K562 (cell line): ENCODE data around the gene NEU1. TPM values are rescaled to one million over a fixed set of nuclear protein-coding genes. Genes with fewer than 3 reads are reported as not detected.
A peak's percentile ranks its signal among the peaks of the same experiment; 100 is the strongest.

ENCODE experiments used
- ATAC-seq: fragments of 200-7000 bp; cut with Tn5 transposase; 3 replicates; pipeline ENCODE4 v1.9.1; 2020; ENCODE audit warnings: moderate library complexity
- BruUV-seq: library from RNA; stranded (reverse); fragments of 400-500 nt; replicated peaks from 2 replicates; lab custom pipeline; 2021; lab: Mats Ljungman, UMichigan
- CTCF ChIA-PET: fragments of 300-600 bp; formaldehyde crosslinking; extraction: SDS; loops from one replicate; lab custom pipeline; 2021; ENCODE audit warnings: low intra/inter-chr PET ratio; lab: Yijun Ruan, JAX
- POLR2A ChIA-PET: fragments of 300-600, 350-650 bp; sonication (Branson Sonifier 250); formaldehyde crosslinking; extraction: SDS; loops from one replicate; lab custom pipeline; 2021; ENCODE audit warnings: antibody characterized with exemption, inconsistent platforms; lab: Yijun Ruan, JAX
- DNase-seq, 4 experiments: peaks; one replicate each; pipeline versions ENCODE4 v3.0.0 to v3.0.0-alpha.2; 2011 to 2018; ENCODE audit warnings: low spot score in 3 of 4, mixed read lengths in 3 of 4; ENCODE audit errors: extremely low read depth in 1 of 4
- FAIRE-seq: peaks from 2 replicates; lab custom pipeline; 2011; peaks lifted over from hg19 to GRCh38; lab: Jason Lieb, UNC
- H2AFZ ChIP-seq: 2 replicates; pipeline ENCODE4 v1.6.0; 2011; ENCODE audit warnings: low read depth, low read length, control low read depth, inconsistent platforms
- H3K27ac ChIP-seq: fragments of 200-600 bp; 3 replicates; pipeline ENCODE4 v1.8.0; 2011; ENCODE audit warnings: low read depth, mild to moderate bottlenecking, control low read depth, inconsistent platforms, low read length, moderate library complexity, mixed read lengths; ENCODE audit errors: extremely low read depth
- H3K27me3 ChIP-seq, 2 experiments: fragments of 300-600 bp in 1 of 2; 2 replicates in 1 of 2; 3 replicates in 1 of 2; pipeline versions ENCODE4 v1.6.0 to v1.8.0; 2011; ENCODE audit warnings: inconsistent platforms in 2 of 2, low read length in 2 of 2, mild to moderate bottlenecking in 1 of 2, mixed read lengths in 1 of 2, moderate library complexity in 1 of 2; ENCODE audit not compliant: control insufficient read depth in 2 of 2, insufficient read depth in 2 of 2
- H3K36me3 ChIP-seq: fragments of 300-600 bp; 3 replicates; pipeline ENCODE4 v1.8.0; 2011; ENCODE audit warnings: mild to moderate bottlenecking, low read length, inconsistent platforms; ENCODE audit not compliant: control insufficient read depth, insufficient read depth
- H3K4me1 ChIP-seq, 2 experiments: fragments of 200-600 bp in 1 of 2; replicated peaks in 1 of 2; 2 replicates in 1 of 2; 3 replicates in 1 of 2; pipeline versions ENCODE4 v1.5.1 to v1.8.0; 2011; ENCODE audit warnings: inconsistent platforms in 2 of 2, low read length in 2 of 2, mild to moderate bottlenecking in 1 of 2, mixed read lengths in 1 of 2, moderate library complexity in 1 of 2; ENCODE audit not compliant: control insufficient read depth in 2 of 2, insufficient read depth in 2 of 2
- H3K4me2 ChIP-seq: 2 replicates; pipeline ENCODE4 v1.6.1; 2011; ENCODE audit warnings: low read length, control low read depth, inconsistent platforms, mixed read lengths; ENCODE audit not compliant: insufficient read depth
- H3K4me3 ChIP-seq: fragments of 200-600 bp; sonication (generic), shearing (Covaris generic); 2 replicates; pipeline ENCODE4 v1.5.1; 2016; ENCODE audit warnings: control low read depth, inconsistent platforms
- H3K79me2 ChIP-seq: fragments of 200-600 bp; 3 replicates; pipeline ENCODE4 v1.8.0; 2011; ENCODE audit warnings: low read length, inconsistent platforms; ENCODE audit not compliant: control insufficient read depth, insufficient read depth
- H3K9ac ChIP-seq, 2 experiments: 2 replicates each; pipeline versions ENCODE4 v1.6.0 to v1.6.1; 2011; ENCODE audit warnings: low read depth in 2 of 2, low read length in 2 of 2, control low read depth in 1 of 2, inconsistent platforms in 1 of 2, mild to moderate bottlenecking in 1 of 2, mixed read lengths in 1 of 2; ENCODE audit not compliant: insufficient read depth in 1 of 2
- H3K9me1 ChIP-seq: one replicate; pipeline ENCODE4 v1.6.0; 2011; ENCODE audit warnings: inconsistent platforms, mild to moderate bottlenecking, low read length, moderate library complexity; ENCODE audit not compliant: control insufficient read depth, insufficient read depth
- H3K9me3 ChIP-seq: replicated peaks from 2 replicates; pipeline ENCODE4 v1.5.1; 2011; ENCODE audit warnings: low read depth, low read length, inconsistent platforms; ENCODE audit not compliant: control insufficient read depth, insufficient read depth
- H4K20me1 ChIP-seq: replicated peaks from 2 replicates; pipeline ENCODE4 v1.6.1; 2011; ENCODE audit warnings: low read length, inconsistent platforms, mixed read lengths; ENCODE audit not compliant: control insufficient read depth, insufficient read depth
- RBFOX2 ChIP-seq: fragments of 200-400 bp; formaldehyde crosslinking; IDR thresholded peaks from 2 replicates; pipeline ENCODE4 v1.6.1; 2017; ENCODE audit warnings: low read depth, mild to moderate bottlenecking, low read length, moderate library complexity
- ZMIZ1 ChIP-seq, 2 experiments: fragments of 150-350 bp in 1 of 2; IDR thresholded peaks; 2 replicates each; pipeline ENCODE4 v1.6.1; 2012 to 2016; ENCODE audit warnings: low read depth in 2 of 2, low read length in 2 of 2, mild to moderate bottlenecking in 1 of 2, moderate library complexity in 1 of 2
- WGBS: fragments of 100-300 bp; shearing (Covaris generic); methylation state at CpG from one replicate; pipeline ENCODE4 v1.1.6; 2016; ENCODE audit warnings: low coverage, mixed read lengths; ENCODE audit not compliant: insufficient coverage; ENCODE audit errors: missing lambda C conversion rate; 5-methylcytosine and 5-hydroxymethylcytosine counted together
- in situ Hi-C: fragments of 300-500 bp; cut with MboI; formaldehyde crosslinking; loops from 4 replicates; pipeline ENCODE4 v1.15.0; 2018; ENCODE audit warnings: inconsistent platforms, mixed read lengths
- intact Hi-C: fragments of 100-400 bp; cut with micrococcal nuclease; formaldehyde crosslinking; loops from 2 replicates; pipeline ENCODE4 v1.14.2; 2022
- polyA plus RNA-seq, 8 experiments: library from polyadenylated mRNA; depleted of rRNA in 4 of 8; stranded (reverse) in 5 of 8; unstranded in 3 of 8; fragments of >200 nt; fragmentation: Nextera tagmentation in 2 of 8; fragmentation: Illumina TruSeq in 1 of 8; extraction: Ambion mirVana in 2 of 8; extraction: Trizol in 1 of 8; gene quantifications; 2 replicates each; pipeline versions ENCODE4 v1.2.1 to v1.2.3, GENCODE V29; 2011 to 2014; ENCODE audit warnings: inconsistent platforms in 1 of 8, missing spikeins in 1 of 8
- total RNA-seq, 7 experiments: library from RNA; depleted of rRNA in 6 of 7; stranded (reverse); fragments of >200 nt in 6 of 7; fragmentation: Illumina TruSeq in 2 of 7; extraction: Trizol in 2 of 7; gene quantifications; 2 replicates each; pipeline versions ENCODE4 v1.2.1 to v1.2.3, GENCODE V29; 2011 to 2021; ENCODE audit warnings: low replicate concordance in 1 of 7

The NEU1 gene
- total and polyA plus RNA-seq, 9 of the 15 experiments (the other 6 are each of a cell fraction or from before 2014, with no cell fraction given), result 14.8 to 67.8 (median 51.0) TPM

- POLR2A ChIA-PET, result interaction anchor here (0.6 to 1.6 kb wide), 5 partner anchors 10 to 219 kb away, joined by 3 to 8 read pairs (median 3); partner anchors contain the start of gene GPANK1
- Histone ChIP-seq H3K27ac (no peak overlapping the region), H3K36me3 (peaks cover 87% of the 10 kb centered on the region; the same call in 2 of the 3 replicates), H3K4me2 (no peak overlapping the region), H3K9me1 (no peaks in the 10 kb centered on the region), H3K79me2 (no peaks in the 10 kb centered on the region), H2AFZ (no peak overlapping the region), H3K9me3 (no peaks in the 10 kb centered on the region)
- FAIRE-seq (no peak), DNase-seq (no peak)
- in situ Hi-C loops, result no loop called here
- 0 out of 2 replicates have a peak, but pooled peaks have one; percentile 6 for TF ChIP-seq RBFOX2
- no peak for TF ChIP-seq ZMIZ1 (IDR thresholded peaks at IDR 0.05; ENCODE audit: low read depth in 2 of 2, low read length in 2 of 2)
- TF ChIP-seq, all 486 proteins: peak for 1
- H3K27me3 ChIP-seq, result no peaks in the 10 kb centered on the region
- no peak overlapping the region for H3K4me3 ChIP-seq
- no TSS peak for BruUV-seq
- no peak overlapping the region for H3K9ac ChIP-seq
- no peak for ATAC-seq
- intact Hi-C loops, result no loop called here
- H4K20me1 ChIP-seq, result no peaks in the 10 kb centered on the region
- CTCF ChIA-PET, result no interaction called here
- 92% methylated on average over 12 of the region's 12 CpGs for WGBS
- peaks cover 0 to 35% of the 10 kb centered on the region in 2 experiments; a peak in 2 of 5 replicates for H3K4me1 ChIP-seq
Observed at GRCh38 chr6:31883676-31884075, 21.1 kb upstream of the NEU1 start.
